GM20431 (cell line): ENCODE results near the gene NGF.
"Not testable (repeated sequence)": the region's sequence is repeated elsewhere in the genome, so short reads cannot be mapped to it uniquely, and the experiment has no call there.

Experiments used
- in situ Hi-C: fragments of 300-500 bp; cut with MseI, MboI; formaldehyde crosslinking; loops from one replicate; pipeline ENCODE4 v1.15.0; 2020; ENCODE audit warnings: low sequenced_read_pairs; ENCODE audit not compliant: unreplicated experiment

Gene NGF

GRCh38 chr1:115337633-115338456 is at the start of gene NGF:
TSS of gene NGF (minus strand) at chr1:115338249. CDS start at chr1:115286795, 51,454 bp downstream.
- in situ Hi-C loops = no loop called here

- in situ Hi-C loops = not testable (repeated sequence)
Measured at GRCh38 chr1:115383455-115383854, 45.4 kb upstream of the NGF start.

- in situ Hi-C loops = no loop called here
Measured at GRCh38 chr1:115379943-115380342, 41.9 kb upstream of the NGF start.

- in situ Hi-C loops = no loop called here
Measured at GRCh38 chr1:115377411-115377810, 39.4 kb upstream of the NGF start.

- in situ Hi-C loops = no loop called here
Measured at GRCh38 chr1:115374598-115374997, 36.5 kb upstream of the NGF start.

GRCh38 chr1:115373305-115373704 is 35.3 kb upstream of the NGF start:
- in situ Hi-C loops = no loop called here

- in situ Hi-C loops = no loop called here
Measured at GRCh38 chr1:115365738-115366137, 27.7 kb upstream of the NGF start.

- in situ Hi-C loops = no loop called here
Measured at GRCh38 chr1:115364780-115365155, 26.7 kb upstream of the NGF start.

GRCh38 chr1:115364046-115364779 is 26.2 kb upstream of the NGF start:
- in situ Hi-C loops = no loop called here

- in situ Hi-C loops = no loop called here
Measured at GRCh38 chr1:115363171-115363570, 25.1 kb upstream of the NGF start.

GRCh38 chr1:115360505-115361129 is 22.6 kb upstream of the NGF start:
- in situ Hi-C loops = not testable (repeated sequence)

- in situ Hi-C loops = not testable (repeated sequence)
Measured at GRCh38 chr1:115359787-115360452, 21.9 kb upstream of the NGF start.

GRCh38 chr1:115356356-115356755 is 18.3 kb upstream of the NGF start:
- in situ Hi-C loops = no loop called here

GRCh38 chr1:115355069-115355468 is 17.0 kb upstream of the NGF start:
- in situ Hi-C loops = no loop called here

- in situ Hi-C loops = no loop called here
Measured at GRCh38 chr1:115351143-115351542, 13.1 kb upstream of the NGF start.

GRCh38 chr1:115348636-115349035 is 10.6 kb upstream of the NGF start:
- in situ Hi-C loops = no loop called here

GRCh38 chr1:115347282-115347681 is 9.2 kb upstream of the NGF start:
- in situ Hi-C loops = no loop called here

GRCh38 chr1:115343200-115343737 is 5.2 kb upstream of the NGF start:
- in situ Hi-C loops = no loop called here

GRCh38 chr1:115341948-115342347 is 3.9 kb upstream of the NGF start:
- in situ Hi-C loops = no loop called here

GRCh38 chr1:115340879-115341278 is 2.8 kb upstream of the NGF start:
- in situ Hi-C loops = no loop called here
